Measurements from ENCODE around the gene LRRC23.

DNA sequence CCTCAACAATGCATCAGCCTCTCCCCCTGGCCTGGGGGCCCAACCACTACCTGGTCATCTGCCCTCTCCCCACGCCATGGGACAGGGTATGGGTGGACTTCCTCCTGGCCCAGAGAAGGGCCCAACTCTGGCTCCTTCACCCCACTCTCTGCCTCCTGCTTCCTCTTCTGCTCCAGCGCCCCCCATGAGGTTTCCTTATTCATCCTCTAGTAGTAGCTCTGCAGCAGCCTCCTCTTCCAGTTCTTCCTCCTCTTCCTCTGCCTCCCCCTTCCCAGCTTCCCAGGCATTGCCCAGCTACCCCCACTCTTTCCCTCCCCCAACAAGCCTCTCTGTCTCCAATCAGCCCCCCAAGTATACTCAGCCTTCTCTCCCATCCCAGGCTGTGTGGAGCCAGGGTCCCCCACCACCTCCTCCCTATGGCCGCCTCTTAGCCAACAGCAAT lies 31.6 kb downstream of the LRRC23 start:
- TF ChIP-seq CTCF (optimal IDR thresholded peaks at IDR 0.05 in 1 of 3, IDR thresholded peaks at IDR 0.05 in 1 of 3, conservative IDR thresholded peaks at IDR 0.05 in 1 of 3; ENCODE audit: extremely low read depth in 1 of 3, insufficient read depth in 2 of 3, low read length in 3 of 3) (no peak), EZH2 (IDR thresholded peaks at IDR 0.05; ENCODE audit: low read length) (no peak)
